Measurements from ENCODE around the gene CPPED1. TPM values are rescaled to one million over a fixed set of nuclear protein-coding genes. Genes with fewer than 3 reads are reported as not detected.
A peak's percentile ranks its signal among the peaks of the same experiment; 100 is the strongest.

Gene CPPED1
- total and polyA plus RNA-seq, 12 donors, result 5.6 to 20.2 (median 13.6) TPM

DNA sequence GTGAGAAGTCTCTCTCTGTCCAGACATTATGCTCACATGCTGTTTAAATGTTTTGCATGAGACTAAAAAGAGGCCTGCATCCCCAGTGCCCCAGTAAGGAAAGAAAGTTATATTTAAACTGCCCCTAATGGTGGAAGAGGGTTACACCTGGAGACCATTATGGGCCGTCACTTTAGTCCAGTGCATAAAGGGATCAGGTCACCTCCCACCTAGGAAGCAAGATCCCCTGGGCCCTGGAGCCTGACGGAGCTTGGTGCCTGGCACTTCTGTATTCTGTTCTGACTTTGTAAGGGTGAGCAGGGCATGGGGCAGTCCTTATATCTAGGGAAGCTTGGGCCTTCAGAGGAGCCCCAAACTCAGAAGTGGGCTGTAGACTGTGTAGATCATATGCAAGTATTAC, 67.9 kb downstream of the CPPED1 start:
- ATAC-seq (no peak), DNase-seq (no peak)
- Histone ChIP-seq H3K4me1 (no peaks in the 10 kb centered on the region), H3K4me3 (no peak overlapping the region), H3K36me3 (peaks cover 0 to 16% (median 0%) of the 10 kb centered on the region in 9 donors), H3K9me3 (peaks cover 0 to 38% (median 16%) of the 10 kb centered on the region in 11 donors), H3K27ac (no peak overlapping the region), H3K27me3 (no peaks in the 10 kb centered on the region)
- TF ChIP-seq, protein P1, sequence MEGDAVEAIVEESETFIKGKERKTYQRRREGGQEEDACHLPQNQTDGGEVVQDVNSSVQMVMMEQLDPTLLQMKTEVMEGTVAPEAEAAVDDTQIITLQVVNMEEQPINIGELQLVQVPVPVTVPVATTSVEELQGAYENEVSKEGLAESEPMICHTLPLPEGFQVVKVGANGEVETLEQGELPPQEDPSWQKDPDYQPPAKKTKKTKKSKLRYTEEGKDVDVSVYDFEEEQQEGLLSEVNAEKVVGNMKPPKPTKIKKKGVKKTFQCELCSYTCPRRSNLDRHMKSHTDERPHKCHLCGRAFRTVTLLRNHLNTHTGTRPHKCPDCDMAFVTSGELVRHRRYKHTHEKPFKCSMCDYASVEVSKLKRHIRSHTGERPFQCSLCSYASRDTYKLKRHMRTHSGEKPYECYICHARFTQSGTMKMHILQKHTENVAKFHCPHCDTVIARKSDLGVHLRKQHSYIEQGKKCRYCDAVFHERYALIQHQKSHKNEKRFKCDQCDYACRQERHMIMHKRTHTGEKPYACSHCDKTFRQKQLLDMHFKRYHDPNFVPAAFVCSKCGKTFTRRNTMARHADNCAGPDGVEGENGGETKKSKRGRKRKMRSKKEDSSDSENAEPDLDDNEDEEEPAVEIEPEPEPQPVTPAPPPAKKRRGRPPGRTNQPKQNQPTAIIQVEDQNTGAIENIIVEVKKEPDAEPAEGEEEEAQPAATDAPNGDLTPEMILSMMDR (IDR thresholded peaks at IDR 0.05), result no peak
- intact Hi-C loops (cut with DNase I), result loop anchor here in 1 of 10 donors (10.0 kb wide), 1 partner anchor 59 kb away; no protein-coding TSS in a partner anchor
- 94 to 97% methylated on average over 2 of the region's 2 CpGs for WGBS, 2 donors

DNA sequence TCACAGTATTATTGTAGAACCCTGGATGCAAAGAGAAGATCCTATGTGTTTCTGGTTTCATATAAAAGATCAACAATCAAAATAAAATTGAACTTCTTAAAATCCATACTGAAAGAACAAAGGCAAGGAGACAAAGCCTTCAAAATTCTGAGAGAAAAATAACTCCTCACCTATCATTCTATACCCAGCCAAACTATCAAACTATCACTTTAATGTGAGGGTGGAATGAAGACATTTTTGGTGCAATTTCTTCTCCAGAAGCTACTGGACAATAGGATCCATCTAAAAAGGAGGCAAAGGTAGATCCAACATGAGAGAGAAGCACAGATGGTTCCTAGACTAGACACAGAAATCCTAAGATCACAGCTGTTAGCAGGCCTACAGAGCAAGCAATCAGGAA, 71.1 kb downstream of the CPPED1 start:
- H3K9me3 ChIP-seq, result peaks cover 0 to 31% (median 16%) of the 10 kb centered on the region in 11 donors
- TF ChIP-seq, protein P1 (IDR thresholded peaks at IDR 0.05), result no peak
- DNase-seq (no peak), ATAC-seq (no peak)
- intact Hi-C loops (cut with DNase I), result loop anchor here in 1 of 10 donors (10.0 kb wide), 1 partner anchor 62 kb away; no protein-coding TSS in a partner anchor
- peaks cover 0 to 9% (median 0%) of the 10 kb centered on the region in 9 donors for H3K4me1 ChIP-seq
- no peaks in the 10 kb centered on the region for H3K27me3 ChIP-seq
- H3K36me3 ChIP-seq, result peaks cover 0 to 14% (median 0%) of the 10 kb centered on the region in 9 donors
- H3K4me3 ChIP-seq, result no peak overlapping the region
- H3K27ac ChIP-seq, result no peak overlapping the region

DNA sequence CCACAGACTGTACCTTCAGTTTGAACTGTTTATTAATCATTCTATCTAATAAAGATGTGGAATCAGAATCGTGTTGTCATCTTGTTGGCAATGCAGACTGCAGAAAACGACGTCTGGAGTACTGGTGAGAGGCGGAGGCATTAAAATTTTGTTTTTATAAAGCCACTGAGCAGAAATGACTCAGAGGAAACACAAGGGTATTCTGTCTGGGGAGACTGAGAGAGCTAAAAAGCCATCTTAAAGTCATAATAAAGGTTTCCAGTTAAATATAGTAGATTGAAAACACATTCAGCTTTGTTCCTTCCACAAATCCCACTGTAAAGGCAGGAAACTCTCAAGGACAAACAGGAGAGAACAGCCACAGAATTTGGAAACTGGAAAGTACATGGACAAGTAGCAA, 74.2 kb downstream of the CPPED1 start:
- peak overlapping the region in 3 of 10 donors; percentile 24 to 53 (median 47) for H3K27ac ChIP-seq
- TF ChIP-seq, protein P1 (IDR thresholded peaks at IDR 0.05), result no peak
- peaks cover 0 to 30% (median 16%) of the 10 kb centered on the region in 11 donors for H3K9me3 ChIP-seq
- intact Hi-C loops (cut with DNase I), result no loop called here
- ATAC-seq (peak in 2 of 8 donors; percentile 30 to 50), DNase-seq (no peak)
- no peaks in the 10 kb centered on the region for H3K27me3 ChIP-seq
- no peak overlapping the region for H3K4me3 ChIP-seq
- peaks cover 0 to 9% (median 0%) of the 10 kb centered on the region in 9 donors for H3K4me1 ChIP-seq
- 55 to 57% methylated on average over 4 of the region's 4 CpGs for WGBS, 2 donors
- peaks cover 0 to 13% (median 0%) of the 10 kb centered on the region in 9 donors for H3K36me3 ChIP-seq

DNA sequence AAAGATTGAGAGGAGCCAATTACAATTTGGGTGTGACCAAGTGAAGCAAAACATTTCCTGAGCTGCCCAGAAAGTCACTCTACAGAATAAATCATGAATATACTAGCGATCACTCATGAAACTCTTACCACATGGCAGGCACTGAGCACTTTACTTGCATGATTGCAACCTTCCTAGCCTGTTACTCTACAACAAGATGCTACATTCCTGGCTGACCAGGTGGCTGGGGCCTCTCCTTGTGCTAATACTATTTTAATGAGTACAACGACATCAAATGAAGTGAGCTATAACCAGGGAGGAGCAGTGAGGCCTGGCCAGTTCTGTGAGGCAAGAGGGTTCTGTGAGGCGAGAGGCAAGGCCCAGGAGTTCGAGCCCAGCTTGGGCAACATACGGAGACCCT, 75.2 kb downstream of the CPPED1 start:
- WGBS, 2 donors, result 84 to 86% methylated on average over 5 of the region's 5 CpGs

More for the DNA sequence above, 75.2 kb downstream of the CPPED1 start:
- no peak for ATAC-seq
- no peak for DNase-seq
- TF ChIP-seq, protein P1 (IDR thresholded peaks at IDR 0.05), result no peak
- Histone ChIP-seq H3K9me3 (peaks cover 0 to 22% (median 12%) of the 10 kb centered on the region in 11 donors), H3K4me3 (no peak overlapping the region), H3K36me3 (peaks cover 0 to 9% (median 0%) of the 10 kb centered on the region in 9 donors), H3K27ac (no peak overlapping the region), H3K4me1 (peaks cover 0 to 9% (median 0%) of the 10 kb centered on the region in 9 donors), H3K27me3 (no peaks in the 10 kb centered on the region)
- intact Hi-C loops (cut with DNase I), result no loop called here
